Measurements from ENCODE around the gene RBP3. TPM values are rescaled to one million over a fixed set of nuclear protein-coding genes. Genes with fewer than 3 reads are reported as not detected.

RBP3 gene
- polyA plus RNA-seq, 3 donors: not detected

GRCh38 chr10:47362199-47362598, 14.0 kb downstream of the RBP3 start:
- H3K36me3 ChIP-seq (replicated peaks in 1 of 2; ENCODE audit: control insufficient read depth in 1 of 2, insufficient read depth in 2 of 2, low read length in 2 of 2): no peaks in the 10 kb centered on the region
- H3K4me1 Mint-ChIP-seq: no peaks in the 10 kb centered on the region
- H3K9me3 Mint-ChIP-seq: no peaks in the 10 kb centered on the region
- DNase-seq: no peak
- no peak overlapping the region for H3K4me3 Mint-ChIP-seq
- no peaks in the 10 kb centered on the region for H3K36me3 Mint-ChIP-seq
- whole genome bisulfite sequencing (ENCODE audit: insufficient coverage): 100% methylated on average over 2 of the region's 3 CpGs
- peak overlapping the region in 2 of 7 donors; percentile 17 to 72 for H3K27ac Mint-ChIP-seq
- H3K4me1 ChIP-seq (ENCODE audit: control insufficient read depth in 1 of 2, insufficient read depth in 2 of 2, low read length in 2 of 2): no peaks in the 10 kb centered on the region
- no peak for TF ChIP-seq CTCF (IDR thresholded peaks at IDR 0.05)
- H3K9ac ChIP-seq (ENCODE audit: insufficient read depth, low read length, poor library complexity, severe bottlenecking): no peak overlapping the region
- H2AFZ ChIP-seq (ENCODE audit: insufficient read depth, low read depth, low read length, poor library complexity, severe bottlenecking): no peak overlapping the region
- intact Hi-C loops (cut with micrococcal nuclease): no loop called here
- H3K27me3 ChIP-seq (ENCODE audit: control insufficient read depth in 2 of 2, insufficient read depth in 2 of 2, low read length in 2 of 2): no peaks in the 10 kb centered on the region
- H3K27ac ChIP-seq (ENCODE audit: low read depth in 1 of 2, low read length in 2 of 2): no peak overlapping the region
- no peaks in the 10 kb centered on the region for H4K20me1 ChIP-seq (ENCODE audit: insufficient read depth, low read length)
- H3K79me2 ChIP-seq (ENCODE audit: insufficient read depth, low read length): no peaks in the 10 kb centered on the region
- H3K27me3 Mint-ChIP-seq (ENCODE audit: low read depth in 3 of 3): peaks cover 0 to 2% (median 2%) of the 10 kb centered on the region in 3 donors
- H3K4me3 ChIP-seq (replicated peaks in 1 of 3; ENCODE audit: low read depth in 2 of 3, low read length in 3 of 3): no peak overlapping the region
- no peak overlapping the region for H3K4me2 ChIP-seq (replicated peaks; ENCODE audit: extremely low read depth, low read length, poor library complexity, severe bottlenecking)
- H3K9me3 ChIP-seq (replicated peaks in 1 of 2; ENCODE audit: control insufficient read depth in 1 of 2, insufficient read depth in 1 of 2, low read length in 2 of 2): no peaks in the 10 kb centered on the region

GRCh38 chr10:47363781-47364180, 15.6 kb downstream of the RBP3 start:
- Histone ChIP-seq H3K27me3 (ENCODE audit: control insufficient read depth in 2 of 2, insufficient read depth in 2 of 2, low read length in 2 of 2) (no peaks in the 10 kb centered on the region), H3K9me3 (replicated peaks in 1 of 2; ENCODE audit: control insufficient read depth in 1 of 2, insufficient read depth in 1 of 2, low read length in 2 of 2) (no peaks in the 10 kb centered on the region), H3K79me2 (ENCODE audit: insufficient read depth, low read length) (no peaks in the 10 kb centered on the region), H2AFZ (ENCODE audit: insufficient read depth, low read depth, low read length, poor library complexity, severe bottlenecking) (no peak overlapping the region), H3K36me3 (replicated peaks in 1 of 2; ENCODE audit: control insufficient read depth in 1 of 2, insufficient read depth in 2 of 2, low read length in 2 of 2) (no peaks in the 10 kb centered on the region), H3K9ac (ENCODE audit: insufficient read depth, low read length, poor library complexity, severe bottlenecking) (no peak overlapping the region), H3K27ac (ENCODE audit: low read depth in 1 of 2, low read length in 2 of 2) (no peak overlapping the region), H3K4me2 (replicated peaks; ENCODE audit: extremely low read depth, low read length, poor library complexity, severe bottlenecking) (no peak overlapping the region), H4K20me1 (ENCODE audit: insufficient read depth, low read length) (no peaks in the 10 kb centered on the region), H3K4me3 (replicated peaks in 1 of 3; ENCODE audit: low read depth in 2 of 3, low read length in 3 of 3) (no peak overlapping the region), H3K4me1 (ENCODE audit: control insufficient read depth in 1 of 2, insufficient read depth in 2 of 2, low read length in 2 of 2) (no peaks in the 10 kb centered on the region)
- Mint-ChIP-seq H3K36me3 (no peaks in the 10 kb centered on the region), H3K4me3 (no peak overlapping the region), H3K9me3 (no peaks in the 10 kb centered on the region), H3K4me1 (no peaks in the 10 kb centered on the region), H3K27ac (no peak overlapping the region), H3K27me3 (ENCODE audit: low read depth in 3 of 3) (peaks cover 0 to 2% (median 2%) of the 10 kb centered on the region in 3 donors)
- TF ChIP-seq CTCF (IDR thresholded peaks at IDR 0.05): no peak
- DNase-seq: no peak
- intact Hi-C loops (cut with micrococcal nuclease): no loop called here
- 100% methylated on average over 2 of the region's 3 CpGs for WGBS (ENCODE audit: insufficient coverage)
